Measurements from ENCODE around the gene RDH16.

- TF ChIP-seq CTCF (IDR thresholded peaks at IDR 0.05) (no peak), TCF7L2 (IDR thresholded peaks at IDR 0.05; ENCODE audit: low read depth, low read length) (no peak), POLR2AphosphoS5 (IDR thresholded peaks at IDR 0.05; ENCODE audit: low read depth, low read length) (no peak), SIN3A (IDR thresholded peaks at IDR 0.05; ENCODE audit: borderline replicate concordance, insufficient read depth, low read depth, low read length) (no peak), REST (IDR thresholded peaks at IDR 0.05; ENCODE audit: insufficient read depth in 1 of 2, low read depth in 2 of 2, low read length in 1 of 2) (no peak)
Observed at GRCh38 chr12:56999456-56999855, 42.0 kb upstream of the RDH16 start.

All from Panc1 (cell line).